ENCODE data around the gene CKMT2.

The CKMT2 gene

DNA sequence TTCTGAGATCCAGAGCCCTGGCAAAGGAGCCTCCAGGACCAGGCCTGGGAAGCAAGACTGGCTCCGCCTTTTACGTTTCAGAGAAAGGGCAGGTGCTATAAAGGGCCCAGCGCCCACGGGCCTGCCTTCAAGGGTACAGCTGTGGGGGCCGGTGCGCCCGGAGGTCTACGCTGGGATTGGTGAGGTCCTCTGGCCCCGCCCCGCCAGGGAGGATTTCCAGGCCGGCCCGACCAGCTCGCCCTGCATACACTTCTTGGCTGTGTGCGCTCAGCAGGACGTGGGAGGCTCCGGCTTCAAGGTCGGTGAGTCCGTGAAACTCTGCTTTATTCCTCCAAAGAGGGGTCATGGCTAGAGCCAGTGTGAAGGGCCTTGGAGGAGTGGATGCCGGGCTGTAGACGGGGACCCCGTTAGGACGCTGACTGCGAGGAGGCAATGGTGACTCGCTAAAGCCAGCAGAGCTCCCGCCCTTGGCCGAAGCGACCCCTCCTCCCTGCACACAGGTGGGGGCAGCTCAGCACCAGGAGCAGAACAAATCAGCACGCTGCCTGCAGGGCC lies at the start of gene CKMT2:
CKMT2 (plus strand) TSS at position 243 of the 555 bp plus-strand sequence. CDS start 17,811 bp downstream, outside the sequence.
- DNase-seq = no peak

DNA sequence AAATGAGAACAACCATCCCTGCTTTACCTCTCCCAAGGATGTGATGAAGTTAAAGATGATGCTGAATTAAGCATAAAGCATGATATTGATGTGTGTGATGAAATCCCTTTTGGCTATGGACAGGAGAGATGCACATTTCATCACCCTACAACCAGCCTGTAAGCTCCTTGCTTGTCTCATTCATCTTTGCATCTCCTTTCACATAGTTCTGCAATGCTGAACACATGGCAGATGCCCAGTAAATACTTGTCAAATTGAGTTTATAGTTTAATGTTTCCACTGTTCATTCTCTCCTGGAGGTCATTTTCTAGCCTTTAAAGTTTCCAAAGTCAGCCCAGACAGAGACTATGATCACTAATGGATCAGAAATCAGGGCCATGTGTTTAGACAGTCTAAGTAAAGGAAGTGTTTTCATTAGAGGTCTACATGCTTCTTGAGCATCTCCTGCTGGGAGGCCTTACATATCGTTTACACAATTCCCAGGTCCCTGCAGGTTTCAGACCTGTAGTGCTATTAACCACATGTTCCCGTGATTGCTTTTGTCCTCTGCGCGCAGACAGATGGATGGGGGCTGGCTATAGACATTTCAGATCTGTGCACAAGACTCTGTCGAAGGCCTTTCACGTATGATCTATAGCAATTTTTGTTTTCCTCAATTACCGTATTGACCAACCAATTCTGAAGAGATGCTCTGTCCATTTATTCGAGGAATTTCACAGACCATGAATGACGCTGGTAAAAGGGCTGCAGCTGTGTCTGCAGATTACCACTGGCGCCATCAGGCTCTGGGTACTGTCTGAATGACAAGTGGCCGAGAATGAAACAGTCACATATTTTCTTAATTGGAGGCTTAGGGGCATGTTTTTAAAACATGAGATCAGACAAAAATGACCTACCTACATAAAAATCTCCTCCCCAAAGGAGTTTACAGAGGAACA lies 49.0 kb upstream of the CKMT2 start:
- DNase-seq = no peak

DNA sequence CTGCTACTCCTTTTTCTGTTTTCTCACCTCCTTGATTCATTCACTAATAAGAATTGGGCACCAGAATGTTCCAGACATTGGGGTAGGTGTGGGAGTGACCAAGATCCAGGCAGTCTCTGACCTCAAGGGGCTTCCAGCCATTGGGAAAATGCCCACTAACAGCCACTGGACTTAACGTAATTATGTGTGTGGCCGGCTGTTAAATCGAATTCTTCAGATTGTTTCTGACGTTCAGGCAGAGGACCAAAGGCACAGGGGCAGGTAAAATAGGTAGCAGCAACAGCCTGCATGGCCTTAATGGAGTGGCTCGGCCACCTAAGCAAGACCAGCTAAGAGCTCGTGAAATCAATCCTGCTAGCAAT lies 48.4 kb upstream of the CKMT2 start:
- DNase-seq = no peak

DNA sequence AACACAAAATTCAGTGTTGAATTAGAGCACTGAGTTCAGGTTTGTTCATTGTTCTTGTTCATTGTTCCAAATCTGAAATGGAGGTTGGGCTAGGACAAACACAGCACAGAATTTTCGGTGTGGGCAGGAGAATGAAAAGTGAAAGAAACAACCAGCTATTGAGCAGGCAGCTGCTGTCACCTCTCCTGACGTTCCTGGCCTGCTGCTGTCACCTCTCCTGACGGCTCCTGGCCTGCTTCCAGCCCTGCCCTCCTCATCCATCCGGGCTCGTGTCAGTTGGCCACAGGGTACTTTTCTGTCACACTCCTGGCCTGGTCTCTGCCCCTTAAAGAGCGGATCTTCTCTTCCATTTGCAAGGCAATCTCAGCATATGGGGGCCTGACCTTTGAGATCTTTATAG lies 45.2 kb upstream of the CKMT2 start:
- DNase-seq = no peak

DNA sequence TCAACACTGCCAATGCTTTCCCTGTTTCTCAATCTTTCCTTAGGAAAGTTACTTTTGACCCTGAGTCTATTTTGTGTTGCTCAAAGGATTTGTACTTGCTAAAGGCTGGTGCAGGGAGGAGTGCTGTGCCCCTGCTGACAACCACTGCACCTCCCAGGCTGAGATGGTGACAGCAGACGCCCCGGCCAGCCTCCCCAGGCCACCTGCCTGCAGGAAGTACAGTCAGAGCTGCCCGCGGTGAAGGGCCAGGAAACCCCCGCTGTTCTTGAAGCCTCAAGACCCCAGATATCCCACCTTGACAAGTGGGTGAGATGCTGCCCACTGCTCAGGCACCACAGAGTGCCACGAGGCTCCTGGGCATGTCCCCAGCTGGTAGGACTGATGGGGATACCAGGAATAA lies 44.2 kb upstream of the CKMT2 start:
- DNase-seq = no peak

DNA sequence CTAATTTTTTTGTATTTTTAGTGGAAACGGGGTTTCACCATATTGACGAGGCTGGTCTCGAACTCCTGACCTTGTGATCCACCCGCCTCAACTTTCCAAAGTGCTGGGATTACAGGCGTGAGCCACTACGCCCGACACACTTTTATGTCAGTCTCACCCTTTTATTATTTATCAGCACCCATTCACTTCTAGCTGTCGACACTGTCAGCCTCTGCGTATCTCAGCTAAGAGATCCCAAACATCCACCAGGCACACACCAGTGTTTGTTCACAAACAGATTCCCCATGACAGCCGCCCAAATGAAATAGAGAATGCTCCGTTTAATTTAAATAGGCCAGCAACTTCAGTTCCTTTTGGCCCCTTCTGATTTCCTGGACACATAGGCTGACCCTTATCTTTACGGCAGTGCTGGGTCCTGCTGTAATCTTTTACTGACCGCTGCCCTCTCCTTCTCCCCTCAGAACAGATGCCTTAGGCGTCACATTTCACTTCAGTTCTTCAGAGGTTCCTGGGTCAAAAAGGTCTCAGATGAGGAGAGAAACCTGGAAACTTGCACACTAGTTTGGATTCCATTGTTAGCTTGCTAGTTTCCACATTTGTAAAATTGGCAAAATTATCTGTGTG lies 43.1 kb upstream of the CKMT2 start:
- DNase-seq = no peak

DNA sequence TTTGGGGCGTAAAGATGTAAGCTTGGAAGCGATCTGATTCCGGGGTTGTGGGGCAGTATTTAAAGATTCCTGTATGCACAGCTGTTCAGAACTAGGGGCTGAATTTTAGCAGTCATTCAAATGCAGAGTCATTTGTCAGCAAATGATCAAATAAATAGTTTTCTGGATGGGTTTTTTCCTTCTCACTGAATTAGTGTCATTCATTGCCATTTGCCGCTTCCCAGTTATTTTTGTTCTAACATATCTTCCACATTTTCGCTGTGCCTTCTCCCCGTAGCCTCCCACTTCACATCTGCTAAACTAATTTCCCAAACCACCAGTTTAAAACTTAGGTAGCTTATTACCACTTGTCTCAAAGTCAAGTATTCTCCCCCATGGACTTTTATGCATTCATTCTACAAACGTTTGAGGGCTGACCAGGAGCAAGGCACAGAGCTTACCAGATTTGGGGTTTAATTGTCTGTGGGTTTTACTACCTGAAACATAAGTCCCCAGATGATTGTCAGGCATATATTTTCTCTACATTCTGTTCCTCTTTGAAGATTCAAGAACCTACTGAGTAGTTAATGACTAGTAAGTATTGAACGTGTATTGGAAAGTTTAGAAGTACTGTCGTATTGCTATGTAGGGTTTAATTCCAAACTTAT lies 41.3 kb upstream of the CKMT2 start:
- no peak for DNase-seq

DNA sequence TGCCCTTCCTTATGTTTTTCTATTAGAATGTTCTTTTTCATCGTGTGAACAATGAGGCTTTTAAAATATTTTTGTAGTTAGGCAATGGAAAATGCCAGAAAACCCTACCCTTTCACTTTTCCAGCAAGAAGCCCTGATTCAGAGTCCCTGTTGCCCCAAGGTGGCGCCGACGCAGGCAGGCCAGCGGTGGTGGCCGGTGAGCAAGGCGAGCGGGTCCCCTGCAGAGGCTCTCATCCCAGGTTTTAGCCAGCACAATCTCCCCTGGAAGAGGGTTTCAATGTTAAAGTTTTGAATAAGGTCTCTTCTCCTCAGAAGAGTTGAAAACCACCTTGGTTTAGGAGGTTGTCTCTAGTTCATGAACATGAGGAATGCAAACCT lies 40.8 kb upstream of the CKMT2 start:
- DNase-seq = no peak

DNA sequence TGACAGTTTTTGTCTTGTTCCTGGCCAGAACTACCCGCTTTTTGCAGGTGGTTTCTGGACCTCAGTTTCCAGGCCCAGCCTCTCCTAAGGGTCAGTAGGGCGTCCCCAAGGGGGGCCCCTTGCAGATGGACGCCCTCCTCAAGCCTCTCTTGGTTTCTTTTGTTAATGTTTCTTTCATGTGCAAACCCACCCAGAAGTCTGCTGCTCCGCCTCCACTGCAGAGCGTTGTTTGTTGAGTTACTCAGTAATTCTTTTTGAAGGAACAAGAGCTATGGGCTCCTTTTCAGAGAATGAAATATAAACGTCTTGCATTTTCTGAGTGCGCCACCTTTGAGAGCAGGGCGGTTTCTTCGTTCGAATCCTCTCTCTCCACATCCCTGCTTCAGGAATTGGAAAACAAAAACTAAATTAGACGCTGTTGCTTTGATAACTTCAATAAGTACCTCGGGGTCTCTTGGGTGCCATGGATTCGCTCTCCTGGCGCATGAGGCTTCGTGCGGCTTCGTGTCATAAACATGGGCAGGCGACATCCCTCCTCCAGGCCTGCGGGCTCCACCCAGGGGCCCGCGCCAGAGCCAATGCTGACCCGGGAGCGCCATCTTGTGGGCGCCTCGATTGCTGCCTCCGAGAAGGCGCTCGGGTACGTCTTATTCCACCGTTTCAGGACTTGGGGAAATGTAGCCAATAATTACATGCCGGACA lies 38.3 kb upstream of the CKMT2 start:
- DNase-seq = peak; percentile 85

DNA sequence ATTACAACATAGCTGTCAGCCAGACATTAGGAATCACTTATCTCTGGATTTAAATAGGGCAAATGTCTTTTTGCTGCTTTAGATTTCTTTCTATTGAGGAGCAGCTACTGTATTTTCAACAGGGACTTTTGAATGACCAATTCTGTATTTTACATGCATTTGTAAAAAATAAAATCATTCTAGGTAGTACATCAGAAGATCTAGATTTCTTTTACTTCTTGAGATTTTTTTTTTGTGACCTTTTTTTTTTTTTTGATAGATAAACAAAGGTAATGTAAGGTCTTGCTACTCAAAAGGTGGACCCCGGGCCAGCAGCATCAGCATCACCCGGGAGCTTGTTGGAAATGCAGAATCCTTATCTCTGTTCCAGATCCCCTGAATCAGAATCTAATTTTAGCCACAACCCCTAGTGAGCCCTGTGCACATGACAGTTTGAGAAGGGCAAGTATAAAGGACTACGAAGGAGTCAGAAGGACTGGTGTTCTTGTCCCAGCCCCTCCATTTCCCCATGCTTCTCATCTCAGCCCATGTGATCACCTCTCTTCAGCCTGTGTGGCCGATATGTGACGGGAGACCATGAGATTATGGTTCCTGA lies 37.7 kb upstream of the CKMT2 start:
- no peak for DNase-seq

DNA sequence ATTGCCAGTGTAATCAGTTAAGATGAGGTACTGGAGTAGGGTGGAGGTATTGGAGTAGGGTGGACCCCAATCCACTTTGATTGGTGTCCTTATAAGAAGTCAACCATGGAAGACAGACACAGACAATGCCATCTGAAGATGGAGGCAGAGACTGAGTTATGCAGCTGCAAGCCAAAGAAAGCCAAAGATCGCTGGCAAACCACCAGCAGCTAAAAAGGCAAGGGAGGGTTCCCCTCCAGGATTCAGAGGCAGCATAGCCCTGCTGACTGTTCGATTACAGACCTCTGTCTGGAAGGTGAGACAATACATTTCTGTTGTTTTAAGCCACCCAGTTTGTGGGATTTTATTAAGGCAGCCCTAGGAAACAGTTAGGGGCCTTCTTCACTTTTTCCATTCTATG lies 30.5 kb upstream of the CKMT2 start:
- DNase-seq = no peak

DNA sequence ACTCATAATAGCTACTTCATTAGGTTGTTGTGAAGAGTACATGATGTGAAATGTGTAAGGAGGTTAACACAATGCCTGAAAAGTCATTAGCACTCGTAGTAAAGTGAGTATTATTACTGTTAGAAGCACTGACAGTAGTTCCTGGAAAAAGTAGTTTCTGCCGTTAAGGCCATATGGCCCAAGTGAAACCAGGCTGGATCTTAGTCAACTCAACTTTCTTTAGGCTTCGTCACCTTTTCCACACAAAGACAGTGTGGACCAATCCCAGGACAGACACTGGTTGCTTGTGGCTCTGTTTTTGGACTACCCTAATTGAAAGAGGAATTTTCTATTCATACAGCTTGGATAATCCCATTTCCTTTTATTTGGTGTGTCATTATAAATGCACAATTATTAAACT lies 29.4 kb upstream of the CKMT2 start:
- no peak for DNase-seq

DNA sequence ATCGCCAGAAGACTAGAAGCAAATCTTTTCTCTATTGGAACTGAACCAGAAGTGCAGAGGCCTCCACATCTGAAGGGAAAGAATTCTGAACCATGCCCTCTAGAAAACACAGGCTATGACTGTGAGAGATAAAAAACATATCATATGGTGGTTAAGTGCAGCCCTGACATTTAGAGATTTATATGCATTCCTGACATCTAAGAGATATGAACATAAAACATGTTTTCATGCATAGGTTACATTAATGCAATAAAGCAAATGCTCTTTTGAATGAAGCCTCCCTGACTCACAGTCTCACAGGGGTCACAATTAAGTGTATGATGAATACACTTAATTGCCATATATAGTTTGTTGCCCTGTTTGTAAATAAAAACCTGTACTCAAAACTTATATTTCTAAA lies 28.9 kb upstream of the CKMT2 start:
- DNase-seq = no peak

DNA sequence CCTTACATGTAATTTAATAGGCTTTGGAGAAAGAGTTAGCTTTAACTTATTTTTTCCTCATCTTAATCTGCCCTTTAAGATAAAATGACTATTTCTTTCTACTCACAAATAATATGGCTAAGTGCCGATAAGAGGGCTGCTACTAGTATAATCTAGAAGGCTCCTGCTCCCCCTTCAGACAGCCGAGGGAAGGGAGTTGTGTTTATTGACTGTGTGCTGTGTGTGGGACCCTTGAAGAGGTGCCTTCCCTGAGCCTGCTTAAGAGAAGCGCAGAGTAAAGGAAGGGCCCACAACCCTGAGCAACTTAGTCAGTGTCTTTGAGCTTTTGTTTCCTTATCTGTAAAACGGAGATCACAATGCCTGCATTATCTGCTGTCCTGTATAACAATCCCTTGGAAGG lies 28.1 kb upstream of the CKMT2 start:
- no peak for DNase-seq

DNA sequence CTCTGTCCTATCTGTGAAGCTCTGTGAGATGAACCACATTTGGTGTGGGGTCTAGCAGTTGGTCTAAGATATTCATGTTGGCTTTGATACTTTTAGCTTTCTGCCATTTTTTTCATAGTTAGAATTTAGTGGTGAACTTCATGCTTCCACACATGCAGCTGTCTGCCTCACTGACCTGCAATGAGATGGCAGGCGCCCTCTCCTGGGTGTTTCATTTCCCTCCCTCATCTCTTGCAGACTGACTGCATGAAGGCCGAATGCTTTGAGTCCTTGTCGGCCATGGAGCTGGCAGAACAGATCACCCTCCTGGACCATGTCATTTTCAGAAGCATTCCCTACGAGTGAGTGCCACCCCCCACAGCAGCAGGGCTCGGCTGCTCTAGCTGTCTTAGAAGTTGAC lies 26.1 kb upstream of the CKMT2 start:
- DNase-seq = no peak

DNA sequence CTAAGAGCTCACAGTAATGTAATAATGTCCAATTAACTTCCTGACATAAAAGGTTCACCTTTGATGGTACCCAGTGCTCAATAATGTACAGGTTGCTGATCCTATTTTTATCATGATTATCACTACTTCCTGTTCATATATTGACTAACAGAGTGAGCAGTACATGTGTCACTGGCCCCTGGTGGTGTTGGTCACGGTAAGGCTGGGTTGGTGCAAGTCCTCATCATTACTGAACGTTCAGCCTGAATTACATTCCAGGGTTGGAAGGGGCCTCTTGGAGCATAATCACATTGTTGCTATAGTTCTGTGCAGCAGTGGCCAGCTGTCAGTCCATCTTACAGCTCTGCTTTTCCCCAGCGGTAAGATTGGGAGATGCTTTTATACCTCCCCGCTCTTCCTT lies 24.2 kb upstream of the CKMT2 start:
- DNase-seq = no peak

DNA sequence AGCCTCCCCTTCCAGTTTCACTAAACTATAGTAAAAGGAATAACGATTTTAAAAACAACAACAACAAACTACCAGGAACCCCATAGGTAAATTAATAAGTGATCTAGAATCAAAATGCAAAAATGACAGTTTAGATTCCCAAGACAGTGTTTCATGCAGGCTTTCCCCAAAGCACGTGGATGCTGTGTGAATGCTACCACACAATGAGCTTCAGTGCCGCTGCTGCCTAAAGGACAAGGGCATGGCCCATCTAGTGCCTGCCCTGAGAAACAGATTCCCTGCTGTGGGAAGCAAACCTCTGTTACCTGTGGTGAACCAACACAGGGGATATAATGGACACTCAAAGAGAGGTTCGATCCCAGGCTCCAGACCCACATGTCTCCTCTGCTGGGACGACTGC lies 23.7 kb upstream of the CKMT2 start:
- no peak for DNase-seq

DNA sequence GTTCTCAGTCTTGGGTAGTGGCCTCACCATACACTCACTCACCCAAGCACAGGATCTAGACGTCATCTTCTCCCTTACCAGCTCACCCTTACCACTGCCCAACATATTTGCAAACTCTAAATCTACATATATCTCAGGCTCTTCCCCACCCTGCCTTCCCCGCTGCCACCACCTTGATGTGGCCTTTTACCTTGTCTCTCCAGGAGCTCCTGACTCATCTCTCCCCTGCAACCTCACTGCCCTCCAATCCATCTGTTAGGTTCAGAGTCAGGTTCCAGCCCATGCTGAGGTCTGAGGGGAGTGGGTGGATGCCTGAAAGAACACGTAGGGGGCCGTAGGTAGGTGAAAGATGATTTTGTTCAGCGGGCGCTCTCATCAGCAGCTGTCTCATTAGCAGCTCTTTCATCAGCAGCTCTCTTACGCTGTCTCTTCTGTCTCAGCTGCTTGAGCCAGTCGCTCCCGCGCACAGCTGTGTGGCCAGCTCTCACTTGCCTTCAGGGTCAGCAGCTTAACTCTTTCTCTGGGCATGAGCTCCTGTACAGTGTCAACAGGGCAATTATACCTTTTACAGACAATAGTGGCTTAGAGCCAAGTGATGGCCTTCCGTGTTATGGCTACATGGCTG lies 23.1 kb upstream of the CKMT2 start:
- no peak for DNase-seq

DNA sequence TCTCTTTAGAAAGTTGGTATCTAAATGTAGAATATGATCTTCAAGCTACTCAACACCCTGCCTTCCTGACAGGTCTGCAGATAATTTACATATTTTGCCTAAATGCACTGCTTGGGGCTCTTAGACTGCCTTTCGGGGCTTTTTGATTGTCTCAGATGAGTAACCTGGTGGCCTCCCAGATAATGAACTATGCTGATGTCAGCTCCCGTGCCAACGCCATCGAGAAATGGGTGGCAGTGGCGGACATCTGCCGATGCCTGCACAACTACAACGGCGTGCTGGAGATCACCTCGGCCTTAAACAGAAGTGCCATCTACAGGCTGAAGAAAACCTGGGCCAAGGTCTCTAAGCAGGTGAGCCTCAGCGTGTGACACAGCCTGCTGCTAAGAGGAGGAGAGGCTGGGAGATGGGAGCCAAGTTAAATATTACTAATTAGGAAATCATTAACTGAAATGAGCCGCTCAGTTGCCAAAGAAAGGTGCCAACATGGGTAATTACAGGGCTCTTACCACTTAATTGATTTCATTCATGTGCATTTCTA lies 20.8 kb upstream of the CKMT2 start:
- DNase-seq = no peak

DNA sequence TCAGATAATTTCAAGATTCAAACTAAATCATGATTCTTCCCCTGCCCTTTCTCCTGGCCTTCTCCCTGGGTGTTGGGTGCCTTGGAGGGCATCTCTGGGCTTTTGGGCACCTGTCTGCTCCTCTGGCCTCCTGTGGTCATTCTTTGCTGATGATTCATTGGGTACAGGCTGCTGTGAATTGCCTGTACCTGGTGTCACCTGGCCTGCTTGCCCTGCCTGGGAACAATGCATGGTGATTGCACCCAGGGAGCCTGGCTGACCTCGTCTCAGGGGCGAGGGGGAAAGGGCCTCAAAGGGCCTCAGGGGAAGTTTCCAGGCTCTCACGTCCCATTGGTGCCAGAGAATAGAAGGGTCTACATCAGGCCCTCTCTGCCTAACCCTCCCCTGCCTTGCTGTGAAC lies 20.1 kb upstream of the CKMT2 start:
- DNase-seq = no peak

DNA sequence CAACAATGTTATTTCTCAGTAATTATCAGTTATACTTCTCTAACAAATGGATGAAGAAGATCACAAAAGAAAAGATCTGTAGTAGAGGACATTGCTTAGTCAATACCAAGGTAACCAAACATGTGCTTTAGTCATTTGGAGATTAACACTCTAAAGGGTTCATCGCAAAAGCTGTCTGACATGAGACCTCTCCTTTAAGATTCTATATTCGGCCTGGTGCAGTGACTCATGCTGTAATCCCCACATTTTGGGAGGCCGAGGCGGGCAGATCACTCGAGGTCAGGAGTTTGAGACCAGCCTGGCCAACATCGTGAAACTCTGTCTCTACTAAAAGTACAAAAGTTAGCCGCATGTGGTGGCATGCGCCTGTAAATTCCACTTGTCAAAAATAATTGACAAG lies 18.3 kb upstream of the CKMT2 start:
- no peak for DNase-seq

DNA sequence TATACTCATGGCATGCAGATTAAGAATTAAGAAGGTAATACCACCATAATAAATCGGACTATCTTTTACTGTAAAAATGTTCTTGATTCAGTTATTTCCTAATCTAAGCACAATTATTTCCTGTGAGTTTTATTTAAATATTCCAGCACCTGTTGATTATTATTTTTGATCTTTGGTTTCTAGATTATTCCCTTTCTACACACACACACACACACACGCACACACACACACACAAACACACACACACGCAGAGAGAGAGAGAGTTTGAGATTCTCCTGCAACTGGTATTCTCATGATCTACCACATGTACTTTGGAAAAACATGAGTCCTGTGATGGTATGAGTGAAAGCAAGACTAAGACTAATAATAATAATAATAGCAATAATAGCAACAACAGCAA lies 17.0 kb upstream of the CKMT2 start:
- no peak for DNase-seq
